OCI-LY7 (cell line): Measurements from ENCODE around the gene AMOTL2. TPM values are rescaled to one million over a fixed set of nuclear protein-coding genes. Genes with fewer than 3 reads are reported as not detected.

ENCODE experiments used
- BruUV-seq: library from RNA; stranded (reverse); fragments of 400-500 nt; replicated peaks from 2 replicates; lab custom pipeline; 2021; lab: Mats Ljungman, UMichigan
- CTCF ChIA-PET: fragments of 300-600 bp; sonication (Branson Sonifier 250); formaldehyde crosslinking; loops from one replicate; lab custom pipeline; 2022; ENCODE audit warnings: antibody characterized with exemption; ENCODE audit not compliant: unreplicated experiment; lab: Charles Lee
- POLR2A ChIA-PET: fragments of 300-600 bp; sonication (Branson Sonifier 250); formaldehyde crosslinking; loops from one replicate; lab custom pipeline; 2022; ENCODE audit warnings: antibody characterized with exemption; lab: Charles Lee
- DNase-seq: peaks from one replicate; pipeline ENCODE4 v3.0.0-alpha.2; 2015; ENCODE audit warnings: low spot score
- H2AFZ ChIP-seq: fragments of 200-600 bp; sonication (generic), shearing (Covaris generic); 2 replicates; pipeline ENCODE4 v1.6.1; 2014; ENCODE audit warnings: mild to moderate bottlenecking, antibody characterized with exemption, low read length, moderate library complexity
- H3K27ac ChIP-seq: fragments of 200-600 bp; sonication (generic); 2 replicates; pipeline ENCODE4 v1.5.1; 2014; ENCODE audit warnings: mixed run types, low read depth, mild to moderate bottlenecking, moderate library complexity, low read length, inconsistent platforms; ENCODE audit not compliant: poor library complexity, severe bottlenecking
- H3K36me3 ChIP-seq: fragments of 200-600 bp; sonication (generic); 2 replicates; pipeline ENCODE4 v1.6.1; 2014; ENCODE audit warnings: mild to moderate bottlenecking, antibody characterized with exemption, low read length, moderate library complexity, mixed read lengths; ENCODE audit not compliant: insufficient read depth
- H3K4me1 ChIP-seq: fragments of 200-600 bp; sonication (generic); 2 replicates; pipeline ENCODE4 v1.5.1; 2014; ENCODE audit warnings: mild to moderate bottlenecking, low read length; ENCODE audit not compliant: insufficient read depth, poor library complexity, severe bottlenecking
- H3K4me2 ChIP-seq: fragments of 200-600 bp; sonication (generic); 2 replicates; pipeline ENCODE4 v1.6.1; 2014; ENCODE audit warnings: mild to moderate bottlenecking, low read length
- H3K4me3 ChIP-seq: fragments of 200-600 bp; sonication (generic); 2 replicates; pipeline ENCODE4 v1.5.1; 2014; ENCODE audit warnings: mild to moderate bottlenecking, low read depth, low read length; ENCODE audit not compliant: poor library complexity, severe bottlenecking
- H3K79me2 ChIP-seq: fragments of 200-600 bp; sonication (generic); 2 replicates; pipeline ENCODE4 v1.6.1; 2016; ENCODE audit warnings: low read depth, mild to moderate bottlenecking, low read length, moderate library complexity, mixed read lengths; ENCODE audit not compliant: insufficient read depth
- H3K9me2 ChIP-seq: fragments of 200-600 bp; sonication (generic); 2 replicates; pipeline ENCODE4 v1.6.1; 2016; ENCODE audit warnings: mild to moderate bottlenecking, low read length, mixed read lengths; ENCODE audit not compliant: insufficient read depth
- H3K9me3 ChIP-seq: fragments of 200-600 bp; sonication (generic); 2 replicates; pipeline ENCODE4 v1.6.1; 2014; ENCODE audit warnings: mild to moderate bottlenecking, mixed run types, low read length, mixed read lengths
- H4K20me1 ChIP-seq: fragments of 200-600 bp; sonication (generic); 2 replicates; pipeline ENCODE4 v1.6.1; 2014; ENCODE audit warnings: mild to moderate bottlenecking, antibody characterized with exemption, low read length, moderate library complexity, mixed read lengths; ENCODE audit not compliant: insufficient read depth
- CTCF ChIP-seq: fragments of 200-600 bp; sonication (generic); conservative IDR thresholded peaks from 2 replicates; pipeline ENCODE4 v1.5.1; 2014; ENCODE audit warnings: mild to moderate bottlenecking, antibody characterized with exemption, low read length, moderate library complexity, mixed read lengths
- EZH2phosphoT487 ChIP-seq: fragments of 200-600 bp; sonication (generic); IDR thresholded peaks from 2 replicates; pipeline ENCODE4 v1.6.1; 2018; ENCODE audit warnings: low read depth, borderline replicate concordance, mild to moderate bottlenecking, mixed run types, antibody characterized with exemption, low read length, moderate library complexity, mixed read lengths
- intact Hi-C: fragments of 100-400 bp; cut with micrococcal nuclease; formaldehyde crosslinking; loops from one replicate; pipeline ENCODE4 v1.10.0; 2022; ENCODE audit not compliant: unreplicated experiment
- total RNA-seq, 2 experiments: library from RNA; depleted of rRNA in 1 of 2; stranded (reverse); fragments of >200 nt in 1 of 2; shearing (Covaris generic) in 1 of 2; gene quantifications; 2 replicates each; pipeline ENCODE4 v1.2.3, GENCODE V29; 2014 to 2022

AMOTL2 gene
- total RNA-seq, 2 experiments from 2014 or later = not detected

DNA sequence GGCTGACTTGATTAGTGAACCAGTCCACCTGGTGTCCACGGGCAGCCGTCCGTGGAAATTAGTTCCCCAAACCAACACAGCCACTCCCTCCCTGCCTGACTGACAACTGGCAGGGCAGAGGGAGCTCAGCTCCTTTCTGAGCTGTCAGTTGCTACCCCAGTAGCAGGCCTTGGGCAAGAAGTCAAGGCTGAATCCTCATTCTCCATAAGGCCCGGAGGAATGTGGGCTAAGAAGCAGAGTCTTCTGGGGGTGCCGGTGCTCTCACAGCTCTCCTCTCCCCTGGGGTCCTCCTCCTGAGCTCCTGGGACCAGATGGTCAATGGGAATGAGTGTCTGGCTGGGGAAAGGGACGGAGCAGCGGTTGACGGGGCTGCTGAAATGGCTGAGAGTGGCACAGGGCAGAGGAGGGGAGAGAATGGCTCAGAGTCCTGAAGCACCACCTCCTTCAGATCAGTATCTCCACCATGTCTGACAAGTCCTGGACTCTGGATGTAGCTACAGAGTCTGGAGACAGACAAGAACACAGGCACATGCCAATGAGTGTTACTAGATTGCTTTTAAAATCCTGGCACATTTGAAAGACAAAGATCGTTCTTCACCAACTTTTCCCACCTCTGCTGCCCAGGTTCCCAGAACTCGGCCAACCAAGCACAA lies 16.9 kb downstream of the AMOTL2 start:
- peaks cover 9% of the 10 kb centered on the region for H3K4me1 ChIP-seq
- no peaks in the 10 kb centered on the region for H3K9me3 ChIP-seq
- H3K9me2 ChIP-seq = no peaks in the 10 kb centered on the region
- ChIA-PET CTCF (no interaction called here), POLR2A (no interaction called here)
- intact Hi-C loops = no loop called here
- DNase-seq = no peak
- H3K4me2 ChIP-seq = no peak overlapping the region
- no peak overlapping the region; the same call in 1 of the 2 replicates for H2AFZ ChIP-seq
- no peaks in the 10 kb centered on the region for H3K79me2 ChIP-seq
- no TSS peak for BruUV-seq
- no peak overlapping the region for H3K27ac ChIP-seq
- H4K20me1 ChIP-seq = no peaks in the 10 kb centered on the region
- H3K36me3 ChIP-seq = no peaks in the 10 kb centered on the region
- no peak overlapping the region for H3K4me3 ChIP-seq
- no peak for TF ChIP-seq EZH2phosphoT487

DNA sequence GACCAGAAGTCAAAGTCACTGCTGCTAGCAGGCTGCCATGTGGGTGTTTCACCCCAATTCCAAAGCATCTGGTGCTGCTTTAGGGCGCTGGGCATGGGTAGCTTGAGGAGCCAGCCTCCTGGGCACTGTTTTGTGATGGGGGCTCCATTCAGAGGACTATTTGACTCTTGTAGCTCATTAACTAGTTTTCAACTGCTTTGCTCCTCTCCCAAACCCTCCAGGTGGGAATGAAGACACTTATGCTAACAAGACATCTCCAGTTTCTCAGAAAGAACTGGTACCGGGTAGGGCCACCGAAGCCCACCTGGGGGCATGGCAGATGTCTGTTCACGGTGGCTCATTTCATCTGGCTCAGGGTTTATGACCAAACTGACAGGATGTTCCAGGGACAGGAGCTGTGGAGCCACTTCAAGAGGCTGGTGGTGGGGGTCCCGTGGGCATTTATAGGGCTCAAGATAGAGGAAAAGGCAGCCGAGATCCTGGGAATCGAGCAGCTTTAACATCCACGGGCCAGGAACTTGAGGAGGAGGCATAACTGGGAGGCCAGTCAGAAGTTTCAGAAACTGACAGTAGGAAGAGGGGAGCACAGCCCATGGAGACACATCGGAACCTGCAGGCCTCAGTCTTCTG lies 17.7 kb downstream of the AMOTL2 start:
- no peaks in the 10 kb centered on the region for H4K20me1 ChIP-seq
- no peak overlapping the region for H3K27ac ChIP-seq
- H3K36me3 ChIP-seq = no peaks in the 10 kb centered on the region
- H3K79me2 ChIP-seq = no peaks in the 10 kb centered on the region
- TF ChIP-seq CTCF (no peak), EZH2phosphoT487 (no peak)
- intact Hi-C loops = no loop called here
- H3K4me2 ChIP-seq = no peak overlapping the region
- no peaks in the 10 kb centered on the region for H3K9me3 ChIP-seq
- H3K4me1 ChIP-seq = peaks cover 9% of the 10 kb centered on the region
- ChIA-PET POLR2A (interaction anchor here (0.5 kb wide), 1 partner anchor 49 kb away, joined by 6 read pairs; no protein-coding TSS in a partner anchor), CTCF (no interaction called here)
- BruUV-seq = no TSS peak
- DNase-seq = no peak
- no peak overlapping the region for H2AFZ ChIP-seq
- H3K9me2 ChIP-seq = no peaks in the 10 kb centered on the region
- no peak overlapping the region for H3K4me3 ChIP-seq

DNA sequence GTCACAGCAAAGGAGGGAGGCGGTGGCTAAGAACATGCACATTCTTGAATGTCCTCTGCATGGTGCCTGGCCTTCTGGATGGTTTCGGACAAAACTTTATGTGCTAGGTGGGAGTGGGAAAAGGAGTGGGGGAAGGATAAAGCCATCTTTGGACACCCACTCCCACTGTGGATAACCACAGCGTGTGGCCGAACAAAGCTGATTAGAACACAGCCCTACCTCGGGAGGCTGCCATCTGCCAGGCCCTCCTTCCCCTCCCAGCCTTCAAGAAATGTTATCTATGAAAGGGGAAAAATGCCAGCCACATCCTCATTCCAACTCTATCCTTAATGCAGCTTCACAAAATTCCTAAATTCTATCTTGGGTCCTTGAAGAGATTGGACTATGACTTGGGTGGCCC lies 18.8 kb downstream of the AMOTL2 start:
- ChIA-PET POLR2A (interaction anchor here (0.7 kb wide), 1 partner anchor 687 kb away, joined by 3 read pairs; no protein-coding TSS in a partner anchor), CTCF (no interaction called here)
- Histone ChIP-seq H2AFZ (no peak overlapping the region), H3K4me3 (no peak overlapping the region), H3K9me3 (no peaks in the 10 kb centered on the region), H3K79me2 (no peaks in the 10 kb centered on the region), H3K27ac (no peak overlapping the region), H3K9me2 (no peaks in the 10 kb centered on the region), H3K36me3 (no peaks in the 10 kb centered on the region), H4K20me1 (no peaks in the 10 kb centered on the region), H3K4me1 (peaks cover 9% of the 10 kb centered on the region), H3K4me2 (no peak overlapping the region)
- intact Hi-C loops = no loop called here
- DNase-seq = no peak
- TF ChIP-seq EZH2phosphoT487 (no peak), CTCF (no peak)
- no TSS peak for BruUV-seq
